Subcutaneous adipose tissue (tissue), 4 donors: ENCODE data around the gene CSNK2A2. TPM values are rescaled to one million over a fixed set of nuclear protein-coding genes. Genes with fewer than 3 reads are reported as not detected.

Experiments used
- total RNA-seq, 4 donors: library from RNA; depleted of rRNA; stranded (reverse); fragments of >200 nt; gene quantifications; one replicate each; pipeline ENCODE4 v1.1.0, GENCODE V29; 2016
- TF ChIP-seq, protein P1 (sequence below): fragments of 450-650 bp; IDR thresholded peaks from one replicate; pipeline ENCODE4 v1.5.1; 2016; ENCODE audit warnings: low read depth, mild to moderate bottlenecking, control low read depth, antibody characterized with exemption, moderate library complexity

The CSNK2A2 gene
- total RNA-seq, 4 donors from 2014 or later = 49.3 to 62.2 (median 55.0) TPM

DNA sequence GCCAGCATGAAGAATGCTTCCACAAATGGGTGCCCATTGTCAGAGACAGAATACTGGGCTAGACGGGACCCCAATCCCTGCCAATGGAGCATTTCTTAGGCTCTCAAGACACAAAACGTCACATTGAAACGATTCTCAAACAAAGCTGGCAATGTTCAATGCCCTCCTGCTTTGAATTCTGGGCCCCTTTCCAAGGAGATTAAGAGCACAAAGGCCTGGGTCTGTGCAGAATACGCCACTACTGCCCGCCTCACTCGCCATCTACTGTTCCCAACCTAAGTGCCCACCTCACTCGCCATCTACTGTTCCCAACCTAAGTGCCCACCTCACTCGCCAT is 78.4 kb downstream of the CSNK2A2 start:
- TF ChIP-seq, protein P1, sequence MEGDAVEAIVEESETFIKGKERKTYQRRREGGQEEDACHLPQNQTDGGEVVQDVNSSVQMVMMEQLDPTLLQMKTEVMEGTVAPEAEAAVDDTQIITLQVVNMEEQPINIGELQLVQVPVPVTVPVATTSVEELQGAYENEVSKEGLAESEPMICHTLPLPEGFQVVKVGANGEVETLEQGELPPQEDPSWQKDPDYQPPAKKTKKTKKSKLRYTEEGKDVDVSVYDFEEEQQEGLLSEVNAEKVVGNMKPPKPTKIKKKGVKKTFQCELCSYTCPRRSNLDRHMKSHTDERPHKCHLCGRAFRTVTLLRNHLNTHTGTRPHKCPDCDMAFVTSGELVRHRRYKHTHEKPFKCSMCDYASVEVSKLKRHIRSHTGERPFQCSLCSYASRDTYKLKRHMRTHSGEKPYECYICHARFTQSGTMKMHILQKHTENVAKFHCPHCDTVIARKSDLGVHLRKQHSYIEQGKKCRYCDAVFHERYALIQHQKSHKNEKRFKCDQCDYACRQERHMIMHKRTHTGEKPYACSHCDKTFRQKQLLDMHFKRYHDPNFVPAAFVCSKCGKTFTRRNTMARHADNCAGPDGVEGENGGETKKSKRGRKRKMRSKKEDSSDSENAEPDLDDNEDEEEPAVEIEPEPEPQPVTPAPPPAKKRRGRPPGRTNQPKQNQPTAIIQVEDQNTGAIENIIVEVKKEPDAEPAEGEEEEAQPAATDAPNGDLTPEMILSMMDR = no peak

DNA sequence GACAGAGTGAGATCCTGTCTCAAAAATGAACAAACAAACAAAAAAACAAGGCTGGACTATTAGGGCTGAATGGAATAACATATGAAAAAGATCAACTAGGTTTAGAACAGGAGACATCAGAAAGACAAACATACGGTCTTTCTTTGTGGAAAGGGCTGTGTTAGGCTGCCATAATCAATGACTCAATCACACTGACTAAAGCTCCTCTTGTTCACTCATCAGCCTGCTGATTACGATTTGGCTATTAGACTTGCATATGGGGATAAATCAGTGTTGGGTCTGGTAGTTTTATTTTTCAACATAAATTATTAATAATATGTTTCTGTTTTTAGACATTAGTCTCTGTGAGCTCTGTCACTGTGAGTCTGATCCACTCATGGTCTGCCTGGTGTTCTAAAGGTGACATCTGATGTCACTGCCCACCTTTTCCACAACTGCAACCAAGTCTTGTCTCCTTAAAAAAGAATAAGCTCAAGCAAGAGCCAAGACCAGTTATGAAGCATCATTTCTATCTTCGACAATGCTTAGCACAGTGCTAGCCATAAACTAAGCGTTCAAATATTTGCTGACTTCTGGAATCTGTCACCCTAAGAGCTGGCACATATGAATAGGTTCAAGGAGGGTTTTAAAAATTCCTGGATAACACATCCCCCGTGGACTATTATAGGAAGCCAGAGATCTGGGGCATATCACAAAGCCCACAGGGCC is 79.0 kb downstream of the CSNK2A2 start:
- TF ChIP-seq, protein P1 = no peak

DNA sequence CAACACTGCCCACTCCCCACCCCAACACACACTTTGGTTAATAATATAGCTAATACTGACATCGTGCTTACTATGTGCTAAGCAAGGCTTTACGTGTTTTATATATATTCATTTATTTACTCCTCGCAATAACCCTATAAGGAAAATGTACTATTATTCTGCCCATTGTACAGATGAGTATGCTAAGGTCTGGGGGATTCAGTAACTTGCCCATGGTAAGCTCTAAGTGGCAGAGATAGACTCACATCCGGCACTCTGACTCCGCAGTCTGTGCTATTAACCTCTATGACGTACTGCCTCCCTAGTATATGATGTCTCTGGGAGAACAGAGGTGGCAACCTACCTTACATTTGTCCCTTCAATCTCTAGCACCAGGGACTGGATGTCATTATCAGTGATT is 81.4 kb downstream of the CSNK2A2 start:
- TF ChIP-seq, protein P1 = no peak

DNA sequence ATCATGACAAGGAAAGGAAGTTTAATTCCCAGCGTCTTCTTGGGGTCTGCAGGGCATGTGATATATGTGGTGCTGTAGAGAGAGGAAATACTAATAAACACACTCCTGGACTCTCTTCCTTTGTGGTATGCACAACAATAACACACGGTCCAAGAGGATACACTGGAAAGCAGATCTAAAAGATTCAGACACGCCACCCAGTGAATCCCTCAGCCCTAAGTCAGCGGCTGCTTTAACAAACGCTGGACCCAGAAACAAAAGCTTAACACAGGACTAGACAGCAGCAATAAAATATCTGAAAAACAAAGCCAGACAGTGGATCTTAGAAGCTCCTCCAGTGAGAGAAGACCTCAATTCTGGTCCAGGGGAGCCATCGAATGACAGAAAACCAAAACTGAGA is 81.8 kb downstream of the CSNK2A2 start:
- TF ChIP-seq, protein P1 = no peak

GRCh38 chr16:58114827-58115825 is 82.8 kb downstream of the CSNK2A2 start:
- TF ChIP-seq, protein P1 = no peak

- TF ChIP-seq, protein P1 = no peak
Observed at GRCh38 chr16:58111302-58111627, 86.6 kb downstream of the CSNK2A2 start.

- TF ChIP-seq, protein P1 = no peak
Observed at GRCh38 chr16:58110571-58111301, 87.2 kb downstream of the CSNK2A2 start.
